OCI-LY1 (cell line): Measurements from ENCODE around the gene ABHD3.

Experiments used
- H2AFZ ChIP-seq: fragments of 200-600 bp; sonication (generic), shearing (Covaris generic); 2 replicates; pipeline ENCODE4 v1.6.0; 2014; ENCODE audit warnings: antibody characterized with exemption, mild to moderate bottlenecking, low read length
- H3F3A ChIP-seq: fragments of 200-600 bp; sonication (generic), shearing (Covaris generic); 2 replicates; pipeline ENCODE4 v1.6.0; 2014; ENCODE audit warnings: mild to moderate bottlenecking, antibody characterized with exemption, low read length, moderate library complexity; ENCODE audit not compliant: insufficient read depth
- H3K27ac ChIP-seq: fragments of 200-600 bp; sonication (generic); 2 replicates; pipeline ENCODE4 v1.5.1; 2014; ENCODE audit warnings: low read length, mixed run types, mild to moderate bottlenecking, low read depth; ENCODE audit not compliant: poor library complexity, severe bottlenecking
- H3K27me3 ChIP-seq: fragments of 200-600 bp; sonication (generic); 2 replicates; pipeline ENCODE4 v1.6.0; 2014; ENCODE audit warnings: antibody characterized with exemption, mild to moderate bottlenecking, low read length, moderate library complexity; ENCODE audit not compliant: insufficient read depth
- H3K36me3 ChIP-seq: fragments of 200-600 bp; sonication (generic); 2 replicates; pipeline ENCODE4 v1.6.1; 2014; ENCODE audit warnings: mild to moderate bottlenecking, antibody characterized with exemption, low read length, moderate library complexity, mixed read lengths; ENCODE audit not compliant: insufficient read depth
- H3K4me1 ChIP-seq: fragments of 200-600 bp; sonication (generic); 2 replicates; pipeline ENCODE4 v1.5.1; 2014; ENCODE audit warnings: mild to moderate bottlenecking, low read length, moderate library complexity; ENCODE audit not compliant: insufficient read depth, severe bottlenecking
- H3K4me2 ChIP-seq: fragments of 200-600 bp; sonication (generic), shearing (Covaris generic); 2 replicates; pipeline ENCODE4 v1.6.1; 2014; ENCODE audit warnings: low read length
- H3K4me3 ChIP-seq: fragments of 200-600 bp; sonication (generic); 2 replicates; pipeline ENCODE4 v1.5.1; 2014; ENCODE audit warnings: low read length, low read depth, mild to moderate bottlenecking, mixed read lengths; ENCODE audit not compliant: poor library complexity, severe bottlenecking
- H3K79me2 ChIP-seq: fragments of 200-600 bp; shearing (Covaris generic); 2 replicates; pipeline ENCODE4 v1.6.1; 2016; ENCODE audit warnings: mixed run types, low read length, mixed read lengths; ENCODE audit not compliant: insufficient read depth
- H3K9ac ChIP-seq: fragments of 200-600 bp; sonication (generic), shearing (Covaris generic); 2 replicates; pipeline ENCODE4 v1.6.1; 2014; ENCODE audit warnings: mild to moderate bottlenecking, low read length, mixed read lengths
- H3K9me2 ChIP-seq: fragments of 200-600 bp; sonication (generic), shearing (Covaris generic); 2 replicates; pipeline ENCODE4 v1.6.1; 2014; ENCODE audit warnings: low read depth, mild to moderate bottlenecking, low read length, mixed read lengths
- H3K9me3 ChIP-seq: fragments of 200-600 bp; shearing (Covaris generic); 2 replicates; pipeline ENCODE4 v1.6.1; 2014; ENCODE audit warnings: low read length, mixed read lengths
- H4K20me1 ChIP-seq: fragments of 200-600 bp; sonication (generic), shearing (Covaris generic); 2 replicates; pipeline ENCODE4 v1.6.0; 2016; ENCODE audit warnings: mild to moderate bottlenecking, low read length; ENCODE audit not compliant: insufficient read depth
- EZH2 ChIP-seq: fragments of 200-600 bp; sonication (generic), shearing (Covaris generic); IDR thresholded peaks from 2 replicates; pipeline ENCODE4 v1.8.0; 2017; ENCODE audit warnings: borderline replicate concordance, mixed run types, mild to moderate bottlenecking, antibody characterized with exemption, low read length, moderate library complexity, mixed read lengths
- TF ChIP-seq, protein P1 (sequence below): fragments of 200-600 bp; sonication (generic), shearing (Covaris generic); IDR thresholded peaks from 2 replicates; pipeline ENCODE4 v1.5.1; 2017; ENCODE audit warnings: mild to moderate bottlenecking, antibody characterized with exemption, low read length, moderate library complexity, mixed read lengths

ABHD3 gene

DNA sequence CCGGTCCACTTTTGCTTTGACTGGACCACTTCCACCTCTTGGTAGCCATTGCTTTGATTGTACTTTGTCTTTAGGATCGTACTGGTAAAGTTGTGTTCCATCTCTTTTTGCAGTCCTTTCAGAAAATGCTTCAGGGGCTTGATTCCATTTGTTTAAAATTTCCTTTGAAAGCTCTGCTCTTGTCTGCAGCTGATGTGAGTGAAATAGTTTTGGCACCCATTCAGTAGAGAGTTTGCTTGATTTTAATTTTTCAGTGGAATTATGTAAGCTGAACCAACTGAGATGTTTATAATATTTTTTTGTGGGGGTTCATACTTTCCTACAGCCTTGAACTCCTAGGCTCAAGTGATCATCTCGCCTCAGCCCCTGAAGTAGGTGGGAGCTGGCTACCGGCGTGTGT is 28.4 kb upstream of the ABHD3 start:
- no peaks in the 10 kb centered on the region for H3K27me3 ChIP-seq
- H3K9me2 ChIP-seq: no peaks in the 10 kb centered on the region
- no peaks in the 10 kb centered on the region for H3F3A ChIP-seq
- H4K20me1 ChIP-seq: no peaks in the 10 kb centered on the region
- no peak overlapping the region for H3K9ac ChIP-seq
- no peak overlapping the region for H2AFZ ChIP-seq
- peaks cover 6% of the 10 kb centered on the region; the same call in 1 of the 2 replicates for H3K36me3 ChIP-seq
- H3K9me3 ChIP-seq: no peaks in the 10 kb centered on the region
- no peak overlapping the region for H3K4me2 ChIP-seq
- H3K4me1 ChIP-seq: no peaks in the 10 kb centered on the region
- H3K4me3 ChIP-seq: no peak overlapping the region
- no peak overlapping the region for H3K27ac ChIP-seq
- no peaks in the 10 kb centered on the region for H3K79me2 ChIP-seq
- no peak for TF ChIP-seq EZH2
- TF ChIP-seq, protein P1, sequence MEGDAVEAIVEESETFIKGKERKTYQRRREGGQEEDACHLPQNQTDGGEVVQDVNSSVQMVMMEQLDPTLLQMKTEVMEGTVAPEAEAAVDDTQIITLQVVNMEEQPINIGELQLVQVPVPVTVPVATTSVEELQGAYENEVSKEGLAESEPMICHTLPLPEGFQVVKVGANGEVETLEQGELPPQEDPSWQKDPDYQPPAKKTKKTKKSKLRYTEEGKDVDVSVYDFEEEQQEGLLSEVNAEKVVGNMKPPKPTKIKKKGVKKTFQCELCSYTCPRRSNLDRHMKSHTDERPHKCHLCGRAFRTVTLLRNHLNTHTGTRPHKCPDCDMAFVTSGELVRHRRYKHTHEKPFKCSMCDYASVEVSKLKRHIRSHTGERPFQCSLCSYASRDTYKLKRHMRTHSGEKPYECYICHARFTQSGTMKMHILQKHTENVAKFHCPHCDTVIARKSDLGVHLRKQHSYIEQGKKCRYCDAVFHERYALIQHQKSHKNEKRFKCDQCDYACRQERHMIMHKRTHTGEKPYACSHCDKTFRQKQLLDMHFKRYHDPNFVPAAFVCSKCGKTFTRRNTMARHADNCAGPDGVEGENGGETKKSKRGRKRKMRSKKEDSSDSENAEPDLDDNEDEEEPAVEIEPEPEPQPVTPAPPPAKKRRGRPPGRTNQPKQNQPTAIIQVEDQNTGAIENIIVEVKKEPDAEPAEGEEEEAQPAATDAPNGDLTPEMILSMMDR: no peak

DNA sequence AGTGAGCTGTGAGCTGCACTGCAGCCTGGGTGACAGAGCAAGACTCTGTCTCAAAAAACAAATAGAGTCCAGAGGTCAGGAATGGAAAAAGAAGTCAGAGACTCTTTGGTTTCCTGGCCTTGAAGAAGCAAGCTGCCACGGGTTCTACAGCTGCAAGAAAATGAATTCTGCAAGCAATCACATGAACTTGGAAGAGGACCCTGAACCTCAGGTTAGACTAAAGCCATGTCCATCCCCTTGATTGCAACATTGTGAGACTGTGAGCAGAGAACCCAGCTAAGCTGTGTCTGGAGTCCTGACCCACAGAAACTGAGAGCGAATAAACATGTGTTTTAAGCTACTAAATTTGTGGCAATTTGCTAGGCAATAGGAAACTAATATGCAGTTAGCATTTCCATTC is 23.1 kb upstream of the ABHD3 start:
- Histone ChIP-seq H3K9ac (no peak overlapping the region), H3K9me2 (no peaks in the 10 kb centered on the region), H3K4me1 (no peaks in the 10 kb centered on the region), H3K27ac (no peak overlapping the region), H3K4me2 (no peak overlapping the region), H3K9me3 (no peaks in the 10 kb centered on the region), H3K27me3 (no peaks in the 10 kb centered on the region), H4K20me1 (no peaks in the 10 kb centered on the region), H3K79me2 (no peaks in the 10 kb centered on the region), H3F3A (no peaks in the 10 kb centered on the region), H2AFZ (no peak overlapping the region), H3K4me3 (no peak overlapping the region), H3K36me3 (no peaks in the 10 kb centered on the region)
- no peak for TF ChIP-seq EZH2
- TF ChIP-seq, protein P1: no peak

DNA sequence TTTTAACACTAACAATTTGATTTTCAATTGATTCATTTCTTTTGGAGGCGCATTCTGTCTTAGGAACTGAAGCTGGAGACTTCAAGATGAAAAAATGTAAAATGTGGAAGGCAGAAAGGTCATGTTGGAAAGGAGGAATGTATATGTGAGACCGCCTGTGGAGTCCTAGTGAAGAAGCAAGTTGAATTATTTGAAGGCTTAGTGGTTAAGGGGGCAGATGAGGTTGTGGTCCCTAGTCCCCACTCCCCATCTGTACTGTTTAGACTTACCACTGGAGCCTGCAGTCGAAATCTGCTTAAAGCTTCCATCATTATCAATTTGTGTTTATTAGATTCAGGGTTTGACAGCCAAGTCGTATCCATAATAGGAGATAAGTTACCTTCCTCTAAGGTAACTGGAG is 20.6 kb upstream of the ABHD3 start:
- no peaks in the 10 kb centered on the region for H3K9me2 ChIP-seq
- no peak overlapping the region for H3K9ac ChIP-seq
- H3K27ac ChIP-seq: no peak overlapping the region
- no peak overlapping the region for H3K4me2 ChIP-seq
- H3K27me3 ChIP-seq: no peaks in the 10 kb centered on the region
- no peaks in the 10 kb centered on the region for H3K4me1 ChIP-seq
- no peaks in the 10 kb centered on the region for H3K79me2 ChIP-seq
- no peaks in the 10 kb centered on the region for H3K9me3 ChIP-seq
- no peak for TF ChIP-seq EZH2
- TF ChIP-seq, protein P1: no peak
- no peaks in the 10 kb centered on the region for H3F3A ChIP-seq
- H4K20me1 ChIP-seq: no peaks in the 10 kb centered on the region
- no peak overlapping the region for H2AFZ ChIP-seq
- no peaks in the 10 kb centered on the region for H3K36me3 ChIP-seq
- no peak overlapping the region for H3K4me3 ChIP-seq
